Fibroblast of skin of right biceps (primary cell): Measurements from ENCODE around the gene TTC34.
"Not testable (repeated sequence)": the region's sequence is repeated elsewhere in the genome, so short reads cannot be mapped to it uniquely, and the experiment has no call there.

Experiments used
- DNase-seq: peaks from one replicate; pipeline ENCODE4 v3.0.0-alpha.2; 2013

Gene TTC34

DNA sequence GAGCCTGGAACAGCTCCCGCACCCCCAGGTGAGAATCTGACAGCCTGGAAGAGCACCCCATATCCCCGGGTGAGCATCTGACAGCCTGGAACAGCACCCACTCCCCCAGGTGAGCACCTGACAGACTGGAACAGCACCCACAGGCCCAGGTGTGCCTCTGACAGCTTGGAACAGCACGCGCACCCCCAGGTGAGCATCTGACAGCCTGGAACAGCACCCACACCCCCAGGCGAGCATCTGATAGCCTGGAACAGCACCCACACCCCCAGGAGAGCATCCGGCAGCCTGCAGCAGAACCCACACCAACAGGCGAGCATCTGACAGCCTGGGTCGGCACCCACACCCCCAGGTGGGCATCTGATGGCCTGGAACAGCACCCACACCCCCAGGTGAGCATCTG is 141.7 kb downstream of the TTC34 start:
- DNase-seq = not testable (repeated sequence)

DNA sequence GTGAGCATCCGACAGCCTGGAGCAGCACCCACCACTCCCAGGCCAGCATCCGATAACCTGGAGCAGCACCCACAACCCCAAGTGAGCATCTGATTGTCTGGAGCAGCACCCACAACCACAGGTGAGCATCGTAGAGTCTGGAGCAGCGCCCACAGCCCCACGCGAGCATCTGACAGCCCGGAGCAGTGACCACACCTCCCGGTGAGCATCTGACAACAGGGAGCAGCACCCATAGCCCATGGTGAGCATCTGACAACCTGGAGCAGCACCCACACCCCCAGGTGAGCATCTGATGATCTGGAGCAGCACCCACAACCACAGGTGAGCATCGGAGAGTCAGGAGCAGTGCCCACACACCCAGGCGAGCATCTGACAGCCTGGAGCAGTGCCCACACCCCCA is 143.6 kb downstream of the TTC34 start:
- not testable (repeated sequence) for DNase-seq

DNA sequence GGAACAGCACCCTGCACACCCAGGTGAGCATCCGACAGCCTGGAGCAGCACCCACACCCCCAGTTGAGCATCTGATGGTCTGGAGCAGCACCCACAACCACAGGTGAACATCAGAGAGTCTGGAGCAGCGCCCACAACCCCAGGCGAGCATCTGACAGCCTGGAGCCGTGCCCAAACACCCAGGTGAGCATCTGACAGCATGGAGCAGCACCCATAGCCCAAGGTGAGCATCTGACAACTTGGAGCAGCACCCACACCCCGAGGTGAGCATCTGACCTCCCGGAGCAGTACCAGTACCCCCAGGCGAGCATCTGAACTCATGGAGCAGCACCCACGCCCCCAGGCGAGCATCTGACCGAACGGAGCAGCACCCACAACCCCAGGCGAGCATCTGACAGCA is 144.4 kb downstream of the TTC34 start:
- not testable (repeated sequence) for DNase-seq

DNA sequence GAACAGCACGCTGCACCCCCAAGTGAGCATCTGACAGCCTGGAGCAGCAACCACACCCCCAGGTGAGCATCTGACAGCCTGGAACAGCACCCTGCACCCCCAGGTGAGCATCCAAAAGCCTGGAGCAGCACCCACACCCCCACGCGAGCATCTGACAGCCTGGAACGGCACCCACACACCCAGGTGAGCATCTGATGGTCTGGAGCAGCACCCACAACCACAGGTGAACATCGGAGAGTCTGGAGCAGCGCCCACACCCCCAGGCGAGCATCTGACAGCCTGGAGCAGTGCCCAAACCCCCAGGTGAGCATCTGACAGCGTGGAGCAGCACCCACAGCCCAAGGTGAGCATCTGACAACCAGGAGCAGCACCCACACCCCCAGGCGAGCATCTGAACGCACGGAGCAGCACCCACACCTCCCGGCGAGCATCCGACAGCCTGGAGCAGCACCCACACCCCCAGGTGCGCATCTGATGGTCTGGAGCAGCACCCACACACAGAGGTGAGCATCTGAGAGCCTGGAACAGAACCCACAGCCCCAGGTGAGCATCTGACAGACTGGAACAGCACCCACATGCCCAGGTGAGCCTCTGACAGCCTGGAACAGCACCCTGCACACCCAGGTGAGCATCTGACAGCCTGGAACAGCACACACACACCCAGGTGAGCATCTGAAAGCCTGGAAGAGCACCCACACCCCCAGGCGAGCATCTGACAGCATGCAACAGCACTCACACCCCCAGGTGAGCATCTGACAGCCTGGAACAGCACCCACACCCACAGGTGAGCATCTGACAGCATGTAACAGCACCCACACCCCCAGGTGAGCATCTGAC is 145.7 kb downstream of the TTC34 start:
- DNase-seq = not testable (repeated sequence)

DNA sequence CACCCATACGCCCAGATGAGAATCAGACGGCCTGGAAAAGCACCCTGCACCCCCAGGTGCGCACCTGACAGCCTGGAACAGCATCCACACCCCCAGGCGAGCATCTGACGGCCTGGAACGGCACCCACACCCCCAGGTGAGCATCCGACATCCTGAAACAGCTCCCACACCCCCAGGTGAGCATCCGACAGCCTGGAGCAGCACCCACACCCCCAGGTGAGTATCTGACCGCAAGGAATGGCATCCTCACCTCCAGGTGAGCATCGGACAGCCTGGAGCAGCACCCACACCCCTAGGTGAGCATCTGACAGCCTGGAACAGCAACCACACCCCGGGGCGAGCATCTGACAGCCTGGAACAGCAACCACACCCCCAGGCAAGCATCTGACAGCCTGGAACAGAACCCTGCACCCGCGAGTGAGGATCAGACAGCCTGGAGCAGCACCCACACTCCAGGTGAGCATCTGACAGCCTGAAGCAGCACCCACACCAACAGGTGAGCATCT is 147.0 kb downstream of the TTC34 start:
- not testable (repeated sequence) for DNase-seq

DNA sequence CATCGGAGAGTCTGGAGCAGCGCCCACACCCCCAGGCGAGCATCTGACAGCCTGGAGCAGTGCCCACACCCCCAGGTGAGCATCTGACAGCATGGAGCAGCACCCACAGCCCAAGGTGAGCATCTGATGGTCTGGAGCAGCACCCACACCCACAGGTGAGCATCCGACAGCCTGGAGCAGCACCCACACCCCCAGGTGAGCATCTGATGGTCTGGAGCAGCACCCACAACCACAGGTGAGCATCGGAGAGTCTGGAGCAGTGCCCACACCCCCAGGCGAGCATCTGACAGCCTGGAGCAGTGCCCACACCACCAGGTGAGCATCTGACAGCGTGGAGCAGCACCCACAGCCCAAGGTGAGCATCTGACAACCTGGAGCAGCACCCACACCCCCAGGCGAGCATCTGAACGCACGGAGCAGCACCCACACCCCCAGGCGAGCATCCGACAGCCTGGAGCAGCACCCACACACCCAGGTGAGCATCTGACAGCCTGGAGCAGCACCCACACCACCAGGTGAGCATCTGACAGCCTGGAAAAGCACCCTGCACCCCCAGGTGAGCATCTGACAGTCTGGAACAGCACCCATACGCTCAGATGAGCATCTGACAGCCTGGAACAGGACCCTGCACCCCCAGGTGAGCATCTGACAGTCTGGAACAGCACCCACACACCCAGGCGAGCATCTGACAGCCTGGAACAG is 147.6 kb downstream of the TTC34 start:
- DNase-seq = not testable (repeated sequence)

DNA sequence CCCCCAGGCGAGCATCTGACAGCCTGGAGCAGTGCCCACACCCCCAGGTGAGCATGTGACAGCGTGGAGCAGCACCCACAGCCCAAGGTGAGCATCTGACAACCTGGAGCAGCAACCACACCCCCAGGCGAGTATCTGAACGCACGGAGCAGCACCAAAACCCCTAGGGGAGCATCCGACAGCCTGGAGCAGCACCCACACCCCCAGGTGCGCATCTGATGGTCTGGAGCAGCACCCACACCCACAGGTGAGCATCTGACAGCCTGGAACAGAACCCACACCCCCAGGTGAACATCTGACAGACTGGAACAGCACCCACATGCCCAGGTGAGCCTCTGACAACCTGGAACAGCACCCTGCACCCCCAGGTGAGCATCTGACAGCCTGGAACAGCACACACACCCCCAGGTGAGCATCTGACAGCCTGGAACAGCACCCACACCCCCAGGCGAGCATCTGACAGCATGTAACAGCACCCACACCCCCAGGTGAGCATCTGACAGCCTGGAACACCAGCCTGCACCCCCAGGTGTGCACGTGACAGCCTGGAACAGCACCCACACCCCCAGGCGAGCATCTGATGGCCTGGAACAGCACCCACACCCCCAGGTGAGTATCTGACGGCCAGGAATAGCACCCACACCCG is 148.4 kb downstream of the TTC34 start:
- DNase-seq = not testable (repeated sequence)

DNA sequence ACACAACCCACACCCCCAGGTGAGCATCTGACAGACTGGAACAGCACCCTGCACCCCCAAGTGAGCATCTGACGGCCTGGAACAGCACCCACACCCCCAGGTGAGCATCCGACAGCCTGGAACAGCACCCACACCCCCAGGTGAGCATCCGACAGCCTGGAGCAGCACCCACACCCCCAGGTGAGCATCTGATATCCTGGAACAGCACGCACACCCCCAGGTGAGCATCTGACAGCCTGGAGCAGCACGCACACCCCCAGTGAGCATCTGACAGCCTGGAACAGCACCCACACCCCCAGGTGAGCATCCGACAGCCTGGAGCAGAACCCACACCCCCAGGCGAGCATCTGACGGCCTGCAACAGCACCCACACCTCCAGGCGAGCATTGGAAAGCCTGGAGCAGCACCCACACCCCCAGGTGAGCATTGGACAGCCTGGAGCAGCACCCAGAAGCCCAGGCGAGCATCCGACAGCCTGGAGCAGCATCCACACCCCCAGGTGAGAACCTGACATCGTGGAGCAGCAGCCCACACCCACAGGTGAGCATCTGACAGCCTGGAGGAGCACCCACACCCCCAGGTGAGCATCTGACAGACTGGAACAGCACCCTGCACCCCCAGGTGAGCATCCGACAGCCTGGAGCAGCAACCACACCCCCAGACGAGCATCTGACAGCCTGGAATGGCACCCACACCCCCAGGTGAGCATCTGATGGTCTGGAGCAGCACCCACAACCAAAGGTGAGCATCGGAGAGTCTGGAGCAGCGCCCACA is 149.2 kb downstream of the TTC34 start:
- not testable (repeated sequence) for DNase-seq

DNA sequence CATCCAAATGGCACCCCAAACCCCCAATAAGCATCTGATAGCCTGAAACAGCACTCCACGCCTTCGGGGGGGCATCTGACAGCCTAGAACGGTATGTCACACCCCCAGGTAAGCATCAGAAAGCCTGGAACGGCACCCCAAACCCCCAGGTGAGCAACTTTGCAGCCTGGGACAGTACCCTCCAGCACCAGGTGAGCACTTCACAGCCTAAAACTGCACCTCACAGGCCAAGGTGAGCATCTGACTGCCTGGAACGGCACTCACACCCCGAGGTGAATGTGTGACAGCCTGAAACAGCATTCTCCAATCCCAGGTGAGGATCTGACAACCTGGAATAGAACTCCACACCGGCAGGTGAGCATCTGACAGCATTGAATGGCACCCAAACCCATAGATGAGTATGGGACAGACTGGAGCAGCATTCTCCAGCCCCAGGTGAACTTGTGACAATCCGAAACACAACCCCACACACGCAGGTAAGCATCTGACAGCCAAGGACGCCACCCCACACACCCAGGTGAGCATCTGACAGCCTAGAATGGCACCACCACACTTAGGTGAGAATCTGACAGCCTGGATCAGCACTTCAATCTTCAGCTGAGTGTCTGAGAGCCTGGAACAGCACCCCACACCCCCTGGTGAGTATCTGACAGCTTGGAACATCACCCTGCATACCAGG is 150.4 kb downstream of the TTC34 start:
- no peak for DNase-seq

DNA sequence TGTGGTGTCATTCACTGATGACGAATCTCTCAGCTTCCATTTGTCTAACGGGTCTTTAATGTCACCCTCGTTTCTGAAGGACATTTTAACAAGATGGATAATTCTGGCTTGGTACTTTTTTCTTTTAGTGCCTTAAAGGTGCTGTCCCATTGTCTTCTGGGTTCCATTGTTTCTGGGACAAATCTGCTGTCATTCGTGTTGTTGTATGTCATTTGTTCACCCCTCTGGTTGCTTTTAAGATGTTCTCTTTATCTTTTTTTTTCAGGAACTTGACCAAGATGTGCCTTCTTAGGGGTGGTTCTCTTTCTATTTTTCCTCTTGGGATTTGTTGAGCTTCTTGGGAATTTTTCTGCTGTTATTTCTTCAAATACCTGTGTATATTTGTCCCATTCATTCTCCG is 154.7 kb downstream of the TTC34 start:
- no peak for DNase-seq

DNA sequence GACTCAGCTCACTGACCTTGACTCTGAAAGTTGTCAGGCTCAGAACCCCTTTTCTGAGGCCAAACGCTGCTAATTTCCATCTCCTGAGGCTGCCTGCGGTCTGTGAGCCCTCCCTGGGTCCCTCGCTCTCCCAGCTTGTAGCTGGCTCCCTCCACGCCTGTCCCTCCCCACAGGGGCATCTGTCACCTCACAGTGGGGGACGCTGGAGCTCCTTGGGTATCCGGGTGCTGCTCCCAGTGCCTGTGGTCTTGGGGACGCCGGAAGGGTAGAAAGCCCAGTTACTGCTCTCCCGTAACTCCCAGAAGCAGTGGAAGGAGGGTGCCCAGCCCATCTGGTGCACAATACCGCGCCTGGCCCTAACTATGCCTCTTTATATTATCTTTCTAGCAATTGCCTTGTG is 155.7 kb downstream of the TTC34 start:
- no peak for DNase-seq

DNA sequence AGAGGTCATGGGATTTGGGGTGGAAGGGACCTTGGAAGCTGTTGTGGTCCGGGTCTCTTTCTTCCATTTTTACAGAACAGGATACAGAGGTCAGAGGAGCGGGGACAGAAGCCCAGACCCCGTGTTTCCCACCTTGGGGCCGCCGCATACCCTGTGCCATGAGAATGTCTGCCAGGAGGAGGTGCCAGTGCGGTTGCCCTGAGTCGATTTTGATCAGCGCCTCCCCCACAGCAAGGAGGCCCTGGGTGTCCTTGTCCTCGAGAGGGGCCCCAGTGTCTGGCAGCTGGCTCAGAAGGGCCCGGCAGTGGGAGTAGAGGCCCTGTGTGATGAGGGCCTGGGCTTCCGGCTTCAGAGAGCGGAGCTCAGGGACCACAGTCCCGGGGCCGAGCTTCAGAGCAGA is 156.3 kb downstream of the TTC34 start:
- DNase-seq = no peak

DNA sequence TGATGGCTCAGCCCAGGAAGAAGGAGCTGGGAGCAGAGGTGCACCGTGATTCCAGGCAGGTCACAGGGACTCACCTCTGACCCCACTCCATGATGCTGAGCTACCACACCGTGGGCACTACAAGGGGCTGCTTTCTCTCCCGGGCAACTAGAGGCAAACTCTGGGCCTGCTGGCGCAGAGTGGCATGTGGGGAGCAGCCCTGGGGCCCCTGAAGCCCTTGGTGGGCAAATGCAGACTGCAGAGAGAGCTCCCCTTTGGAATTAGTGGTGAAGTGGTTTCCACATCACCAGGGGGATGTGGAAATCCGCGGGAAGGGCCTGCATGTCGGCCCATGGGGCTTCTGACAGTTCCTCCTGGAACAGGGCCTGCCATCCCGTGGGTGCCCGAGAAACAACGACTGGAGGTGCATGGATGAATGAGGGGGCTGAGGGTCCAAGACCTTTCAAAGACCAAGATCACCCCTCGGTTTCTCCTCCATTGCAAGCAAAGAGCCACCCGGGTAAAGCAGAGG is 156.8 kb downstream of the TTC34 start:
- DNase-seq = no peak

DNA sequence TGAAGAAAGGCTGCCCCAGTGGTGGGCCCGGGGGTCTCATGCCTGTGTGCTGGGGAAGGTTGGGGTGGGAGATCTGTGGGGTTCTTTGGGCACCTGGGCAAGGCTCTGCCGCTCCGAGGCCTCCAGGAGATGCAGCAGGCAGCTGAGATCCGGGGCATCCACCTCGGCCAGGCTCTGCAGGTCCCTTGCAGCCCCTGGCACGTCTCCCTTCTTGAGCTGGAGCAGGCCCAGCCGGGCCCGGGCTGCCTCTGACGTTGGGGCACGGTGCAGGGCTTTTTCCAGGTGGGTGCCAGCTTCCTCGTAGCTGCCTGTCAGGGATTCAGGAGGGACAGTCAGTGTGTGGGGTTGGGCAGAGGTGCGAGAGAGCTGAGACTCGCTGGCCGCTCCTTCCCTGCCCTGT is 157.3 kb downstream of the TTC34 start:
- DNase-seq = no peak

DNA sequence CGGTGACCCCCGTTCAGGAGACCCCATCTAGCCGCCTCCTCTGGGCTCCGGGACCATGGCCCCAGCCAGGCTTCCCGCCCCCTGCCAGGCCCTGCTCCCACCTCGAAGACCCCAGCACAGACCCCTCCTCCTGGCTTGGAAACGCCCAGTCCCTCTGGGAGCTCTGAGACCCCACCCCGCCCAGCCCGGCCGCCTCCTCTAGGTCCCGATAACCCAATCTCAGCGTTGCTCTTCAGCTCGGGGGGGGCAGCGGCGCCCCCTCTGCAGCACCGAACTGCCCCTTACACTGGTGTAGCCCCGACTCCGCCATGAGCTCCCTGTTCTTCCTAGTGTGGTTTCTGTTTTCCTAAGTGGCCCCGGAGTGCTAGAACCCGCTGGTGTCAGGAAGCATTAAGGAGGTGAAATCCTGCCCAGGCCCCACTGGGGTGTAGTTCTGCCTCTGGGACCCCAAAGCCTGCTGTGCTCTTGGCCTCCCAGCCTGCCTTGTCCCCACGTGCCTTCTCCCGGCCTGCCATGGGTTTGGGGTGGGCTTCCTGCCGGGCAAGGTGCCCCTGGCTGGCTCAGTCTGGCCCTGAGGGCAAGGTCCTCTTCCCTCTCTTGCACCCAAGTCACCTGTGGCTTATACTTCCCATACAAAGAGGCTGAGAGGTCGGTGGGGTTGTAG is 157.9 kb downstream of the TTC34 start:
- DNase-seq = no peak

DNA sequence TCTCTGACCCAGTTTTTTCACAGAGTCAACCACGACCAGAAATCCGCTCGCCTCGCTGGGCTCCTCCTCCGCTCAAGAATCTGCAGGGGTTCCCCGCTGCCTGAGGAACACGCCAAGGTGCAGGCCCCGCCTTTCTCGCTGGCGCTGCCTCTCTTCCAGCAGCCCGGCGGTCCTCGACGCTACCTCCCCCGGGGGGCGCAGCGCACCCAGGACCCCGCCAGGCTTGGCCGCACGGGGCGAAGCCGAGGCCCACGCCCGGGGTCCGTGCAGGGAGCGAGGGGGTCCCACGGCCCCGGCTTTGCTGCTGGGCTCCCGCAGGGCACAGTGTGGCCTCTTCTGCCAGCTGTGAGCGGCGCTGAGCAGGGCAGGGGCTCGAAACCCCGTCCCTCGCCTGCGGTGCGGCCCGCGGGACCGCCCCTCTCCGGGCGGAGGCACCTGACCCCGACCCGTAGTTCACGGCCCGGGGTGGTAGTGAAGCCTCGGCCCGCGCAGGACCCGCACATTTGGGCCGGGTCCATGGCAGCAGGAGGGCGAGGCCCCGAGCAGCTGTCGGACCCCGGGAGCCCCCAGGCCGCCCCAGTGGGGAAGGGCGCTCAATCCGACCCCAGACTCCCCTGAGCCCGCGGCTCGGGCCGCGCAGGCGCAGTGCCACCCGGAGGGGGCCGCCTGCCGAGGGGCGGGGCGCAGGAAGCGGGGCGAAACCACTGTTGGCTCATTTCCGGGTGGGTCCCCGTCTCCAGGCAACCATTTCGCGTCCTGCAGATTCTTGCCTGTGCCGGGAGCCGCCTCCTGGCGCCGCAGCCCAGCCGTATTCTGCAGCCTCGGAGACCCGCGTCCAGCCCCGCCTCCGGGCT is 158.7 kb downstream of the TTC34 start:
- DNase-seq = peak; percentile 90

DNA sequence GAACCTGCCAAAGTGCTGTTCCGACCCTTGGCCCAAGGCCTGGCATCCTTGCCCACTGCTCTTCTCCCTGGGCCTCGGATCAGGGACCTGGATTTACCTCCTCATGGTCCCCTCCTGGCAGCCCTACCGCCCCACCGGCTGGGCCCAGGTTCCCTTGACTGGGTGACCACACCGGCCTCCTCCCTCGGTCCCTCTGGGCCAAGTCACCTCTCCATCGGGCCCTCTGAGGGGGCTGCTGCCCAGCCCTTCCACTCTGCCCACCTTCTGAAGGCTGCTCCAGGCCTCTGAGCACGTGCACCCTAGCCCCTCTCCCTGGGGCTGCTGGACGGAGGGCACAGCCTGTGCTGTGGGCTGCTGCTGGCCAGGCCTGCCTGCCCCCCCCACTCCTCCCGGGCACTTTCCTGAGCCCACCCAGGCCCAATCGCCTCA is 159.3 kb downstream of the TTC34 start:
- DNase-seq = no peak

DNA sequence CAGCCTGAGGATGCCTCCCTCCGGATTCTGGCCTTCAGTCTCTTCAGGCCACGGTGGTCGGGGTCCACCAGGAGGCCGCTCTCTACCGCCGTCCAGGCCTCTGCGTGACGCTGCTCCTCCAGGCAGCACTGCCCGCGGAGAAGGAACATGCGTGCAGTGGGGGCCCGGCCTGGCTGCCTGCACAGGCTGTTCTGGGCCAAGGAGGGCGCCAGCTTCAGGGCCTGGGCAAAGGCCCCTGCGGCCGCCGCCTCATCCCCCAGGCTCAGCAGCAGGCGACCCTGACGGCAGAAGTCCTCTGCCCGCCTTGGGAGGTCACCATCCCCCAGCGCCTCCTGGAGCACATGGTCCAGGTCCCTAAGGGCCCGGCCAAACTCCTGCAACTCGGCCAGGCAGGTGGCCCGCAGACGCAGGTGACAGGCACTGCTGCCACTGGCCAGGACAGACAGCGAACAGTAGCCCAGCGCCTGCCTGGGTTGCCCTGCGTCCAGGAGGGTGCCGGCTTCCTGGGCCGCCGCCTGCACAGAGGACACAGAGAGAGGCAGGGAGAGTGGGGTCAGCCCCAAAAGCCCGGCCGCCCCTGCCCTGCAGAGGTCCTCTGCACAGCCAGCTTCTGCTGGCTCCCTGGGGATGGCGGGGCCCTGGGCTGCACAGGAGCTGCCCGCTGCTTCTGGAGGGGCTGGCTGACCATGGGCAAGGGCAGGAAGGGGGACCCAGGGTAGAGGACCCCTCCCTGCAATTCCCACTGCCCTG is 159.9 kb downstream of the TTC34 start:
- no peak for DNase-seq

DNA sequence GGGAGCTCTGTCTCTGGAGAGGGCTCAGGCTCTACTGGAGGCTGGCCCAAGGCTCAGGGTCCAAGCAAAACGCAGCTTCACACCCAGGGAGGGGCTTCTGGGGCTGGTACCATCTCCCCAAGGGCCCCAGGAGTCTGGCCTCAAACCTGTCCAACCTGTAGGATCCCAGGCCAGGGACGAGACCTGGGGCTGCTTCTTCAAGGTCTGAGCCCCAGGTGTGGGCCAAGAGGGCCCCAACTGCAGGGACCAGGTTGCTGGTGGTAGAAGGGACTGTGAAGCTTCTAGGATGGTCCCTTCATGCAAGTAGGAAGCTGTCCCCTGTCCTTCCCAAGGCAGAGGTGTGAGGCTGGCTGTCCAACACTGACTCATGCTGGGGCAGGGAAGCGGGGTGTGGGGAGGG is 160.9 kb downstream of the TTC34 start:
- DNase-seq = no peak
